IMR-90 (cell line): ENCODE data around the gene OR6C74. TPM values are rescaled to one million over a fixed set of nuclear protein-coding genes. Genes with fewer than 3 reads are reported as not detected.

ENCODE experiments used
- ATAC-seq: fragments of 200-7000 bp; cut with Tn5 transposase; 2 replicates; pipeline ENCODE4 v1.9.1; 2020; ENCODE audit warnings: low read depth, mild to moderate bottlenecking, moderate library complexity
- BruUV-seq: library from RNA; stranded (reverse); fragments of 400-500 nt; replicated peaks from 2 replicates; lab custom pipeline; 2021; lab: Mats Ljungman, UMichigan
- CTCF ChIA-PET: fragments of 300-600 bp; formaldehyde crosslinking; extraction: SDS; loops from one replicate; lab custom pipeline; 2021; ENCODE audit warnings: antibody characterized with exemption; lab: Yijun Ruan, JAX
- POLR2A ChIA-PET: fragments of 300-600 bp; sonication (Branson Sonifier 250); formaldehyde crosslinking; loops from one replicate; lab custom pipeline; 2022; ENCODE audit warnings: antibody characterized with exemption; ENCODE audit not compliant: unreplicated experiment; lab: Charles Lee
- DNase-seq: peaks from one replicate; pipeline ENCODE4 v3.0.0; 2013
- H2AFZ ChIP-seq: replicated peaks from 2 replicates; pipeline ENCODE3; 2013; ENCODE audit warnings: low read length, mild to moderate bottlenecking; ENCODE audit not compliant: poor library complexity
- H2AK5ac ChIP-seq: 2 replicates; pipeline ENCODE4 v1.6.1; 2013; ENCODE audit warnings: low read depth, low read length, inconsistent platforms
- H2AK9ac ChIP-seq: replicated peaks from 2 replicates; pipeline ENCODE3; 2013; ENCODE audit warnings: mild to moderate bottlenecking, low read depth, low read length, moderate library complexity; ENCODE audit not compliant: poor library complexity
- H2BK120ac ChIP-seq: 2 replicates; pipeline ENCODE4 v1.6.1; 2013; ENCODE audit warnings: low read depth, low read length, inconsistent platforms
- H2BK15ac ChIP-seq: 3 replicates; pipeline ENCODE4 v1.6.1; 2013; ENCODE audit warnings: low read depth, low read length, inconsistent platforms
- H2BK20ac ChIP-seq: 2 replicates; pipeline ENCODE4 v1.6.1; 2013; ENCODE audit warnings: low read depth, mild to moderate bottlenecking, inconsistent platforms, low read length, moderate library complexity
- H2BK5ac ChIP-seq: 2 replicates; pipeline ENCODE4 v1.6.1; 2013; ENCODE audit warnings: mild to moderate bottlenecking, low read depth, low read length, inconsistent platforms; ENCODE audit not compliant: poor library complexity, severe bottlenecking
- H3K14ac ChIP-seq: replicated peaks from 2 replicates; pipeline ENCODE4 v1.6.1; 2013; ENCODE audit warnings: low read depth, low read length, inconsistent platforms
- H3K18ac ChIP-seq: 2 replicates; pipeline ENCODE4 v1.6.1; 2013; ENCODE audit warnings: low read depth, low read length, control low read depth
- H3K23ac ChIP-seq: 2 replicates; pipeline ENCODE4 v1.6.1; 2013; ENCODE audit warnings: low read depth, low read length, inconsistent platforms
- H3K27ac ChIP-seq: 2 replicates; pipeline ENCODE4 v1.5.1; 2013; ENCODE audit warnings: mild to moderate bottlenecking, control low read depth, low read length; ENCODE audit not compliant: insufficient read depth
- H3K27me3 ChIP-seq: 2 replicates; pipeline ENCODE4 v1.6.1; 2013; ENCODE audit warnings: low read length; ENCODE audit not compliant: control insufficient read depth, insufficient read depth
- H3K36me3 ChIP-seq: 2 replicates; pipeline ENCODE4 v1.6.1; 2013; ENCODE audit warnings: low read length, mixed read lengths; ENCODE audit not compliant: control insufficient read depth, insufficient read depth
- H3K4ac ChIP-seq: 2 replicates; pipeline ENCODE4 v1.6.1; 2013; ENCODE audit warnings: low read depth, low read length, inconsistent platforms
- H3K4me1 ChIP-seq: 2 replicates; pipeline ENCODE4 v1.6.1; 2013; ENCODE audit warnings: low read length, mixed read lengths; ENCODE audit not compliant: control insufficient read depth, insufficient read depth
- H3K4me2 ChIP-seq: 2 replicates; pipeline ENCODE4 v1.6.1; 2013; ENCODE audit warnings: low read depth, mild to moderate bottlenecking, control low read depth, low read length, moderate library complexity
- H3K4me3 ChIP-seq: 2 replicates; pipeline ENCODE4 v1.5.1; 2013; ENCODE audit warnings: low read depth, mild to moderate bottlenecking, control low read depth, low read length, moderate library complexity; ENCODE audit not compliant: insufficient read depth
- H3K56ac ChIP-seq: 2 replicates; pipeline ENCODE4 v1.6.1; 2013; ENCODE audit warnings: low read length, inconsistent platforms; ENCODE audit not compliant: insufficient read depth; ENCODE audit errors: extremely low read depth
- H3K79me1 ChIP-seq, 2 experiments: 2 replicates each; pipeline ENCODE4 v1.6.1; 2013; ENCODE audit warnings: low read length in 2 of 2, inconsistent platforms in 1 of 2, low read depth in 1 of 2
- H3K9ac ChIP-seq: 2 replicates; pipeline ENCODE4 v1.6.1; 2013; ENCODE audit warnings: low read depth, low read length, control low read depth
- H3K9me1 ChIP-seq: 2 replicates; pipeline ENCODE4 v1.6.1; 2013; ENCODE audit warnings: low read length, inconsistent platforms; ENCODE audit not compliant: insufficient read depth
- H3K9me3 ChIP-seq: 2 replicates; pipeline ENCODE4 v1.6.1; 2013; ENCODE audit warnings: low read length; ENCODE audit not compliant: control insufficient read depth, insufficient read depth
- H4K20me1 ChIP-seq: 2 replicates; pipeline ENCODE4 v1.6.1; 2013; ENCODE audit warnings: low read length, inconsistent platforms; ENCODE audit not compliant: insufficient read depth
- H4K5ac ChIP-seq: 2 replicates; pipeline ENCODE4 v1.6.1; 2013; ENCODE audit warnings: mild to moderate bottlenecking, low read depth, low read length, control low read depth
- H4K8ac ChIP-seq, 2 experiments: 2 replicates each; pipeline ENCODE4 v1.6.1; 2013; ENCODE audit warnings: low read depth in 2 of 2, low read length in 2 of 2, control low read depth in 1 of 2, inconsistent platforms in 1 of 2
- H4K91ac ChIP-seq: 2 replicates; pipeline ENCODE4 v1.6.1; 2013; ENCODE audit warnings: low read depth, low read length, inconsistent platforms; ENCODE audit not compliant: insufficient read depth
- BHLHE40 ChIP-seq: fragments of 150-350 bp; IDR thresholded peaks from 2 replicates; pipeline ENCODE4 v1.6.1; 2016; ENCODE audit warnings: mild to moderate bottlenecking, low read depth, low read length
- MAFK ChIP-seq: IDR thresholded peaks from 2 replicates; pipeline ENCODE4 v1.6.1; 2012; ENCODE audit warnings: low read depth, low read length, improper control_type of control experiment
- MXI1 ChIP-seq: IDR thresholded peaks from 2 replicates; pipeline ENCODE4 v1.6.1; 2012; ENCODE audit warnings: low read depth, mild to moderate bottlenecking, low read length, moderate library complexity, borderline replicate concordance
- RFX5 ChIP-seq: IDR thresholded peaks from 2 replicates; pipeline ENCODE4 v1.8.0; 2012; ENCODE audit warnings: low read depth, mild to moderate bottlenecking, low read length, moderate library complexity
- USF2 ChIP-seq: fragments of 150-350 bp; IDR thresholded peaks from 2 replicates; pipeline ENCODE4 v1.6.1; 2017; ENCODE audit warnings: mild to moderate bottlenecking, antibody characterized with exemption, low read length, low read depth
- WGBS, 2 experiments: methylation state at CpG; one replicate each; pipeline versions ENCODE4 v1.1.5 to v1.1.7; 2013; ENCODE audit warnings: missing lambda C conversion rate in 2 of 2; ENCODE audit not compliant: insufficient read length in 1 of 2; ENCODE audit errors: extremely low coverage in 2 of 2; 5-methylcytosine and 5-hydroxymethylcytosine counted together
- dilution Hi-C: fragments of 300-500 bp; cut with HindIII; formaldehyde crosslinking; loops from one replicate; pipeline ENCODE4 v1.14.3; 2018; ENCODE audit warnings: low sequenced_read_pairs; ENCODE audit not compliant: unreplicated experiment
- in situ Hi-C: fragments of 300-500 bp; cut with MboI; formaldehyde crosslinking; loops from 3 replicates; pipeline ENCODE4 v1.14.3; 2019; ENCODE audit warnings: low sequenced_read_pairs, inconsistent platforms, mixed read lengths
- intact Hi-C: fragments of 100-400 bp; cut with micrococcal nuclease; formaldehyde crosslinking; loops from 2 replicates; pipeline ENCODE4 v1.10.0; 2022
- polyA plus RNA-seq, 3 experiments: library from polyadenylated mRNA; depleted of rRNA; stranded (reverse); fragments of >200 nt; gene quantifications; 2 replicates each; pipeline ENCODE4 v1.2.3, GENCODE V29; 2012; ENCODE audit warnings: low replicate concordance in 1 of 3
- total RNA-seq: library from RNA; depleted of rRNA; stranded (reverse); fragments of >200 nt; gene quantifications from 2 replicates; pipeline ENCODE4 v1.2.3, GENCODE V29; 2012
- TF ChIP-seq, protein P1 (sequence below): conservative IDR thresholded peaks from 2 replicates; pipeline ENCODE4 v1.5.1; 2012; ENCODE audit warnings: mild to moderate bottlenecking, low read depth, low read length, improper control_type of control experiment

Gene OR6C74
- total and polyA plus RNA-seq, 2 of the 4 experiments (the other 2 are of a cell fraction): not detected

DNA sequence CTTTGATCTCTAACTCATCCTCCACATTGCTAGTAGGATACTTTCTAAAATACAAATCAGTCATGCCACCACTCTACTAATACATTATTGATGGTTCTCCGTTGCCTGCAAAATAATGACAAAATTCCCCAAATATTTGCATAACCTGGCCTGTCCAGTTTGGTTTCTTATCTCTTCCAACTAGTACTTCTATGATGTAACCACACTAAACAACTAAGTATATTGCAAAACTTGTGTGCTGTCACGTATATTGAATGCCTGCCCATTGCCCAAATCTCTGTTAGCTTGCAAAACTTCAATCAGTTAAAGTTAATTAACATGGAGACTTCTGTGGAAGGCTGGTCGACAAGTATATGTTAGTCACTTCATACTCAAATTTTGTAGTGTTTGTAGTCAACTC is 6.5 kb downstream of the OR6C74 start:
- ChIA-PET CTCF (no interaction called here), POLR2A (no interaction called here)
- DNase-seq: no peak
- Histone ChIP-seq H2BK20ac (no peak overlapping the region), H2AFZ (no peak overlapping the region), H3K14ac (no peak overlapping the region), H3K27ac (no peak overlapping the region), H2BK120ac (no peak overlapping the region), H2BK15ac (no peak overlapping the region), H4K5ac (no peak overlapping the region), H2AK5ac (no peak overlapping the region), H2BK5ac (no peak overlapping the region), H4K8ac (no peak overlapping the region), H3K4ac (no peak overlapping the region), H3K36me3 (no peaks in the 10 kb centered on the region), H3K9ac (no peak overlapping the region), H3K4me3 (no peak overlapping the region), H3K18ac (no peak overlapping the region), H3K56ac (no peak overlapping the region), H3K23ac (no peak overlapping the region), H4K20me1 (no peaks in the 10 kb centered on the region), H3K9me1 (no peaks in the 10 kb centered on the region), H3K4me1 (no peaks in the 10 kb centered on the region), H3K27me3 (no peaks in the 10 kb centered on the region), H4K91ac (no peak overlapping the region), H3K4me2 (no peak overlapping the region), H3K9me3 (no peaks in the 10 kb centered on the region), H3K79me1 (no peaks in the 10 kb centered on the region), H2AK9ac (no peak overlapping the region)
- dilution Hi-C loops: no loop called here
- BruUV-seq: no TSS peak
- ATAC-seq: no peak
- intact Hi-C loops: no loop called here
- TF ChIP-seq MXI1: no peak
- no peak for TF ChIP-seq MAFK
- TF ChIP-seq USF2: no peak
- TF ChIP-seq, protein P1, sequence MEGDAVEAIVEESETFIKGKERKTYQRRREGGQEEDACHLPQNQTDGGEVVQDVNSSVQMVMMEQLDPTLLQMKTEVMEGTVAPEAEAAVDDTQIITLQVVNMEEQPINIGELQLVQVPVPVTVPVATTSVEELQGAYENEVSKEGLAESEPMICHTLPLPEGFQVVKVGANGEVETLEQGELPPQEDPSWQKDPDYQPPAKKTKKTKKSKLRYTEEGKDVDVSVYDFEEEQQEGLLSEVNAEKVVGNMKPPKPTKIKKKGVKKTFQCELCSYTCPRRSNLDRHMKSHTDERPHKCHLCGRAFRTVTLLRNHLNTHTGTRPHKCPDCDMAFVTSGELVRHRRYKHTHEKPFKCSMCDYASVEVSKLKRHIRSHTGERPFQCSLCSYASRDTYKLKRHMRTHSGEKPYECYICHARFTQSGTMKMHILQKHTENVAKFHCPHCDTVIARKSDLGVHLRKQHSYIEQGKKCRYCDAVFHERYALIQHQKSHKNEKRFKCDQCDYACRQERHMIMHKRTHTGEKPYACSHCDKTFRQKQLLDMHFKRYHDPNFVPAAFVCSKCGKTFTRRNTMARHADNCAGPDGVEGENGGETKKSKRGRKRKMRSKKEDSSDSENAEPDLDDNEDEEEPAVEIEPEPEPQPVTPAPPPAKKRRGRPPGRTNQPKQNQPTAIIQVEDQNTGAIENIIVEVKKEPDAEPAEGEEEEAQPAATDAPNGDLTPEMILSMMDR: no peak
- no peak for TF ChIP-seq BHLHE40
- no peak for TF ChIP-seq RFX5
- in situ Hi-C loops: no loop called here
- 14% methylated on average over 1 of the region's 3 CpGs; no CpG with 5 or more reads in 1 of the 2 experiments for WGBS, 2 experiments
